H4 (cell line): Measurements from ENCODE around the gene SECISBP2. TPM values are rescaled to one million over a fixed set of nuclear protein-coding genes. Genes with fewer than 3 reads are reported as not detected.

Experiments
- DNase-seq: peaks from one replicate; pipeline ENCODE4 v3.0.0-alpha.2; 2015; ENCODE audit warnings: low spot score
- total RNA-seq: library from RNA; depleted of rRNA; stranded (reverse); fragments of >200 nt; shearing (Covaris generic); gene quantifications from 2 replicates; pipeline ENCODE4 v1.2.3, GENCODE V29; 2014

SECISBP2 gene
- total RNA-seq, 1 experiment from 2014 or later = 18.7 TPM

- no peak for DNase-seq
These were observed 29.4 kb downstream of the SECISBP2 start for GRCh38 chr9:89347651-89348050.

- no peak for DNase-seq
These were observed 31.3 kb downstream of the SECISBP2 start for GRCh38 chr9:89349607-89350006.

DNA sequence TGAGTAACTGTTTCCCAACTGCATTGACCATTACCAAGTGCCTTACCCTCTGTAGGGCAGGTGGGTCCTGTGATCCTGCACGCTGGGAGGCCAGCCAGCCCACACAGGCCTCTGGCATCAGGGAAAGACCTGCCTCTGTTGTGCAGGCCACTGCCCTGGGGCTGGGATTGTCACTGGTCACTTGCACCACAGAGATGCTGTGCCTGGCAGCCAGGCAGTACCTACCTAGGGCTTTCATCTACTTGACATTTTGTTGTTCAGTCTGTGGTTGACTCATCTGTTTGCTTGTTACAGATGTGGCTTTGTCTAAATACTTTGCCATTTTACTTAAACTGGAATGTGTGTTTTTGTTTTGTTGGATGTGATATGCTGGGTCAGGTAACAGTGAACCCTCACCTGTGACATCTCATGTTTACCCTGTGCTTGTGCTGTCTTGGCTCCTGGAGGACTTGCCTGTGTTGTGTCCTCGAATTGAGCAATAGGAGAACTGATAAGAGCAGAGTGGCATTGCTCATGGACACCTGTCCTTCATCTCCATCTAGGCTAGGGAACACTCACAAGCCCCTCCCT lies 32.8 kb downstream of the SECISBP2 start:
- DNase-seq = no peak

GRCh38 chr9:89351584-89352300 lies 33.4 kb downstream of the SECISBP2 start:
- DNase-seq = no peak

GRCh38 chr9:89352451-89352850 lies 34.2 kb downstream of the SECISBP2 start:
- DNase-seq = no peak

DNA sequence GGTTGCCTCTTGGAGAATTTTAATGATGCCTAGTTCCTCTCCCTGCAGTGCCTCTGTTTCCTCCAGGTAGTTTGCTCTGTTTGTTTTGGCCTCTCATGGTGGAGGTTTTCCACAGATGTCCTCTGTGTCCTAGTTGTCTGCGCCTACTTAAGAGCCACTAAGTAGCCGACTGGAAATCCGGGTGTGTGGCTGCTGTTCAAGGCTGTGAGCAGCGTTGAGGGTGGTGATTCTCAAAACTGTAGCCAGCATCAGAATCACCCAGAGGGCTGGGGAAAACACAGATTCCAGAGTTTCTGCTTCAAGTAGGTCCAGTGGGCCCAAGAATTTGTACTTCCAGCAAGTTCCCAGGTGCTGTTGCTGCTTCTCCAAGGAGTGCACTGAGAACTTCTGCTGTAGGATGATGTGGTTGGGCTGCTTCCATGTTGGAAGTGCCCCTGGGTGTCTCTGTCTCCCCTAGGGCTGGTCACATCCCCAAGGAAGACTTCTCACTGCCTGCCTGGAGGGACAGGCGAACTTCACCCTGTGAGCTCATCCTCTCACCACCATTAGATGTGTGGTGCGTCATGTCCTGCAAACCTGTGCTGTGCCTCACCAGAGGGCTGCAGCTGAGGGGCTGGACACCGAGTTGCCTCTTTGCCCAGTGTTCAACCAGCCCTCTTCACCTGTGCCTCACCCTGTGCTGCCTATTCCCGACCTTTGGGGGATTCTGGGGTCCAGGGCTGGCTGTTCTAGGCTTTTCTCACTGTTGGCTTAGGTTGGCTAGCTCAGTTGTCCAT lies 34.8 kb downstream of the SECISBP2 start:
- no peak for DNase-seq

- DNase-seq = no peak
These were observed 35.7 kb downstream of the SECISBP2 start for GRCh38 chr9:89353989-89354388.

- DNase-seq = no peak
These were observed 36.2 kb downstream of the SECISBP2 start for GRCh38 chr9:89354471-89354870.

- no peak for DNase-seq
These were observed 38.5 kb downstream of the SECISBP2 start for GRCh38 chr9:89356782-89357181.

- no peak for DNase-seq
These were observed 39.3 kb downstream of the SECISBP2 start for GRCh38 chr9:89357331-89358197.

GRCh38 chr9:89358376-89358916 lies 40.1 kb downstream of the SECISBP2 start:
- DNase-seq = no peak

GRCh38 chr9:89358985-89359384 lies 40.7 kb downstream of the SECISBP2 start:
- DNase-seq = no peak

DNA sequence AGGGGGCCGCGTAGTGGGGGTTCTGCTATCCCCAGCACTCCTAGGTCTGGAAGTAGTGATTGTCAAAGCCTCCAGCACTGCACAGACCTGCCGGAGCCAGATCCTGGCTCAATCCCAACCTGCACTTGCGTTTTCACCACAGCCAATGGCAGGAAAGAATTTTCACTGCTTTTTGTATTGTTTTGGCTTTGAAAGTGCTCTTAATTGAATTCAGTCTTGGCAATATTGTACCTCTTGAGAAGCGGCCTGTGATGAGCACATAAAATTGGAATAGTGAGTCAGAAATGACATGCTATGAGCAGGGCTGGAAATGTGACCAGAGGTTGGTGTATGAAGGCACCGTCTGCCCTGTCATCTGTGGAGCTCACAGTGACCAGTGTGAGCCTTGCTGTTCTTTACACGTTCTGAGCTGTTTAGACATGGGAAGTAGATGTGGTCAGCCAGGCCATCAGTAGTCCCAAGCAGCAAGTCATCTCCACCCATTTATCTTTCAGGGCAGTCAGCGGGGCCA lies 41.5 kb downstream of the SECISBP2 start:
- DNase-seq = no peak

GRCh38 chr9:89360465-89360864 lies 42.2 kb downstream of the SECISBP2 start:
- no peak for DNase-seq

DNA sequence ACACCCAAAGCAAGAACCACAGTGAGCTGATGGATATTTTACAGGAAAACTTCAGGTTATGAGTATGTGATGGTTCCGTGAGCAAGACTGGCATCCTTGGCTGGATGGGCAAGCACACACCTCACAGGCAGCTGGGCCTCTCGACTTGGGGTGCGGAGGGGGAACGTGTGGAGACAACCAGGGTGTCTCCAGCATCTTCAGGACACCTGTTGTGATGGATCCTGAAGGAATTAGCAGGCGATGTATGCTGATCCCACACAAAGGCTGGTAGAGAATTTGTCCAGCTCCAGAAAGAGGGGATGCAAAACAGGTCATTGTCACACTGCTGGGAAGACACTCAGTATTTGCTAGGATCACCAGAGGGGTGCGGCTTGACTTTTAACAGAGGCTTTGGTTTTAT lies 42.7 kb downstream of the SECISBP2 start:
- no peak for DNase-seq

GRCh38 chr9:89361816-89362646 lies 43.7 kb downstream of the SECISBP2 start:
- no peak for DNase-seq

DNA sequence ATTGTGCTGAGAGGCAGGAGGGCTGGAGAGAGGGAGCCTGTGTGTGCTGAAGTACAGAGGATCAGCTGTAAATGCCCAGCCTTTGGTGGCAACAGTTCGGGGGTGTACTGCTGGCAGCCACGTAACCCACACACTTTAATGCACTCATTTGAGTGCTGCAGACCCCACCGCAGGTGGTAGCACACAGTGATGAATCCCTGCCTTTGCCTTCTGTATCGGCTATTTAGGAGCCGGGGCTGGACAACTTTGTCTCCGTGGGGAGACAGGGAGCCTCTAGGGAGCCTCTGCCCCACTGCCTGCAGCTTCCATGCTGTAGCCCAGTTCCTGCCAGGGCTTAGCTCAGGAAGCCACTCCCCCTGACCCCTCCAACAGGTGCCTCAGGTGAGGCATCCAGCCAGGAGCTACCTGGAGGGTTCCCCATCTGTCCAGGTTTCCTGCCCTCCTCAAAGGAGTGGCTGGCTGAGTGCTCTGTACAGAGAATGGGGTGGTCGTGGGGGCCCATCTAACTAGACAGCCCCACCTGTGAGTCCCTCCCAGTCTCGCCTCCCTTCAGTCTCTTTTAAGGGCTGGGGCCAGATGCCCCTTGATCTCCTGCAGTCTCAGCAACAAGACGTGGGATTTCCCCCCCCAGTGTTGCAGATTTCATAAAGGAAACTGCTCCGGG lies 44.5 kb downstream of the SECISBP2 start:
- no peak for DNase-seq

- no peak for DNase-seq
These were observed 45.0 kb downstream of the SECISBP2 start for GRCh38 chr9:89363311-89363670.

DNA sequence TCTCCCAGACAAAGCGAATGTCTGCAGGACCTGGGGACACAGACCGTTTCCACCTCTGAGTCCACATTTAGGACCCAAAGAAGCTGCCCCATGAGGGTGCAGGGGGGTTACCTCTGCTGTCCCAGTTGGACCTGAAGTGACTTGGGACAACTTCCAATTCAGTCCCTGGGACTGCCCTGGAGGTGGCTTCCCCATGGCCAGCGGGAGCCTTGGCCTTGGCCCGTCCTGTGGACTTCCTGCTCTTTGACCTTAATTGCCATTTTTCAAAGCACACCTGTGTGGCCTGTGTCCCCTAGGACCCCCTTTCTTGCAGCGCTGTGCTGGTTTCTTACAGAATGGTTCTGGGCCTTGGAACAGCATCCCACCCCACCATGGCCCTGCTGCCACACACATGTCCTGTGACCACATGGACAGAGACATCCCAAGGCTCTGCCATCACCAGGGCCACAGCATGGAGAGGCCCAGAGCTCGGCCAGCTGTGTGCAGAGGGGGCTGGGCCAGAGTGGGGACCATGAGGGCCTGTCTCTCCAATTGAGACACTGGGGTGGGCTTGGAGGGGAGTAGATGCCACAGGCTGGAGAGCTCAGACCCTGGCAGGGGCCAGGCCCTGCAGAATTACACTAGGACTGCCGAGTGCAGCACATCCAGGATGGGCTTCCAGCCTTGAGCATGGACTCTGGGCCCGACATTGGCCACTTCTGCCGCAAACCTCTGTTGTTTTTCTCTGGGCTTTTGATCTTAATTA lies 45.8 kb downstream of the SECISBP2 start:
- DNase-seq = no peak
